A673 (cell line): Measurements from ENCODE around the gene ATP13A1.
"Not testable (repeated sequence)": the region's sequence is repeated elsewhere in the genome, so short reads cannot be mapped to it uniquely, and the experiment has no call there.

Experiments
- EZH2 ChIP-seq: fragments of 200-600 bp; sonication (generic); IDR thresholded peaks from 2 replicates; pipeline ENCODE4 v1.6.1; 2017; ENCODE audit warnings: borderline replicate concordance, low read depth, mild to moderate bottlenecking, mixed read lengths, antibody characterized with exemption, low read length; ENCODE audit not compliant: poor library complexity, severe bottlenecking
- TF ChIP-seq, protein P1 (sequence below): fragments of 300-800, 200-600 bp; sonication (generic); conservative IDR thresholded peaks from 2 replicates; pipeline ENCODE4 v1.5.1; 2017; ENCODE audit warnings: low read depth, mild to moderate bottlenecking, antibody characterized with exemption, low read length, moderate library complexity, mixed read lengths

DNA sequence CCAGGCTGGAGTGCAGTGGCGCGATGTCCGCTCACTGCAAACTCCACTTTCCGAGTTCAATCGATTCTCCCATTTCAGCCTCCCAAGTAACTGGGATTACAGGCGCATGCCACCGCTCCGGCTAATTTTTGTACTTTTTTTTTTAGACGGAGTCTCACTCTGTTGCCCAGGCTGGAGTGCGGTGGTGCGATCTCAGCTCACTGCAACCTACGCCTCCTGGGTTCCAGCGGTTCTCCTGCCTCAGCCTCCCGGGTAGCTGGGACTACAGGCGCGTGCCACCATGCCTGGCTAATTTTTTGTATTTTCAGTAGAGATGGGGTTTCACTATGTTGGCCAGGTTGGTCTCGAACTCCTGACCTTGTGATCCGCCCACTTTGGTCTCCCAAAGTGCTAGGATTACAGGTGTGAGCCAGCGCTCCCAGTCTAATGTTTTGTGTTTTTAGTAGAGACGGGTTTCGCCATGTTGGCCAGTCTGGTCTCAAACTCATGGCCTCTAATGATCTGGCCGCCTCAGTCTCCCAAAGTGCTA, 2.0 kb upstream of the ATP13A1 start:
- TF ChIP-seq, protein P1, sequence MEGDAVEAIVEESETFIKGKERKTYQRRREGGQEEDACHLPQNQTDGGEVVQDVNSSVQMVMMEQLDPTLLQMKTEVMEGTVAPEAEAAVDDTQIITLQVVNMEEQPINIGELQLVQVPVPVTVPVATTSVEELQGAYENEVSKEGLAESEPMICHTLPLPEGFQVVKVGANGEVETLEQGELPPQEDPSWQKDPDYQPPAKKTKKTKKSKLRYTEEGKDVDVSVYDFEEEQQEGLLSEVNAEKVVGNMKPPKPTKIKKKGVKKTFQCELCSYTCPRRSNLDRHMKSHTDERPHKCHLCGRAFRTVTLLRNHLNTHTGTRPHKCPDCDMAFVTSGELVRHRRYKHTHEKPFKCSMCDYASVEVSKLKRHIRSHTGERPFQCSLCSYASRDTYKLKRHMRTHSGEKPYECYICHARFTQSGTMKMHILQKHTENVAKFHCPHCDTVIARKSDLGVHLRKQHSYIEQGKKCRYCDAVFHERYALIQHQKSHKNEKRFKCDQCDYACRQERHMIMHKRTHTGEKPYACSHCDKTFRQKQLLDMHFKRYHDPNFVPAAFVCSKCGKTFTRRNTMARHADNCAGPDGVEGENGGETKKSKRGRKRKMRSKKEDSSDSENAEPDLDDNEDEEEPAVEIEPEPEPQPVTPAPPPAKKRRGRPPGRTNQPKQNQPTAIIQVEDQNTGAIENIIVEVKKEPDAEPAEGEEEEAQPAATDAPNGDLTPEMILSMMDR, result not testable (repeated sequence)
- TF ChIP-seq EZH2, result not testable (repeated sequence)
